Aorta (tissue), 5 donors: ENCODE results near the gene COLEC11. TPM values are rescaled to one million over a fixed set of nuclear protein-coding genes. Genes with fewer than 3 reads are reported as not detected.
"Not testable (repeated sequence)": the region's sequence is repeated elsewhere in the genome, so short reads cannot be mapped to it uniquely, and the experiment has no call there.

ENCODE experiments used
- ATAC-seq: fragments of 200-7000 bp; cut with Tn5 transposase; one replicate; pipeline ENCODE4 v1.9.1; 2022; ENCODE audit warnings: moderate library complexity; ENCODE audit not compliant: low FRiP score
- DNase-seq, 2 donors: peaks; one replicate each; pipeline ENCODE4 v3.0.0-alpha.2; 2020
- H3K27ac ChIP-seq, 2 donors: one replicate each; pipeline ENCODE4 v1.5.1; 2013; ENCODE audit warnings: low read length in 2 of 2, mild to moderate bottlenecking in 2 of 2, moderate library complexity in 2 of 2, control low read depth in 1 of 2, inconsistent platforms in 1 of 2, low read depth in 1 of 2
- H3K27me3 ChIP-seq, 2 donors: one replicate each; pipeline ENCODE4 v1.6.1; 2013; ENCODE audit warnings: control low read depth in 1 of 2, low read length in 1 of 2, mild to moderate bottlenecking in 1 of 2, moderate library complexity in 1 of 2; ENCODE audit not compliant: insufficient read depth in 2 of 2, control insufficient read depth in 1 of 2
- H3K36me3 ChIP-seq, 2 donors: one replicate each; pipeline ENCODE4 v1.6.1; 2013; ENCODE audit warnings: control low read depth in 1 of 2, low read length in 1 of 2, mild to moderate bottlenecking in 1 of 2; ENCODE audit not compliant: insufficient read depth in 2 of 2, control insufficient read depth in 1 of 2
- H3K4me1 ChIP-seq, 2 donors: one replicate each; pipeline ENCODE4 v1.6.1; 2013; ENCODE audit warnings: low read length in 2 of 2, control low read depth in 1 of 2, mild to moderate bottlenecking in 1 of 2, moderate library complexity in 1 of 2; ENCODE audit not compliant: insufficient read depth in 2 of 2, control insufficient read depth in 1 of 2
- H3K4me3 ChIP-seq, 2 donors: one replicate each; pipeline ENCODE4 v1.5.1; 2013; ENCODE audit warnings: low read length in 2 of 2, control low read depth in 1 of 2, mild to moderate bottlenecking in 1 of 2
- H3K9me3 ChIP-seq: one replicate; pipeline ENCODE4 v1.6.1; 2013; ENCODE audit warnings: mild to moderate bottlenecking, low read length; ENCODE audit not compliant: control insufficient read depth
- WGBS, 2 donors: extraction: QIAGEN DNeasy Blood & Tissue Kit; methylation state at CpG; one replicate each; pipeline ENCODE4 v1.1.7; 2013; 5-methylcytosine and 5-hydroxymethylcytosine counted together
- intact Hi-C, 2 donors: fragments of 100-400 bp; cut with DNase I; formaldehyde crosslinking; loops; one replicate each; pipeline versions ENCODE4 v1.14.2 to v1.15.0; 2022
- polyA plus RNA-seq, 2 donors: library from polyadenylated mRNA; stranded (reverse); fragments of 200-250 nt; gene quantifications; one replicate each; pipeline ENCODE4 v1.2.3, GENCODE V29; 2013
- total RNA-seq, 2 donors: library from RNA; stranded (reverse); fragmentation: NEBNext Ultra II Directional; extraction: Animal tissue kit (Norgen Biotek cat#: 25700); gene quantifications; one replicate each; pipeline ENCODE4 v1.2.1, GENCODE V29; 2021
- donor health status: healthy with polysubstance abuse.
- donor health status: Bipolar disorder and iron deficiency.
- donor health status: DM: no; HTN: no; CAD: no.
- donor health status: DM: no; HTN: no; CAD: no.
- donor health status: DM: yes; HTN: yes; CAD: no.

Gene COLEC11
- total and polyA plus RNA-seq, 4 donors: 1.4 to 33.2 (median 16.5) TPM

DNA sequence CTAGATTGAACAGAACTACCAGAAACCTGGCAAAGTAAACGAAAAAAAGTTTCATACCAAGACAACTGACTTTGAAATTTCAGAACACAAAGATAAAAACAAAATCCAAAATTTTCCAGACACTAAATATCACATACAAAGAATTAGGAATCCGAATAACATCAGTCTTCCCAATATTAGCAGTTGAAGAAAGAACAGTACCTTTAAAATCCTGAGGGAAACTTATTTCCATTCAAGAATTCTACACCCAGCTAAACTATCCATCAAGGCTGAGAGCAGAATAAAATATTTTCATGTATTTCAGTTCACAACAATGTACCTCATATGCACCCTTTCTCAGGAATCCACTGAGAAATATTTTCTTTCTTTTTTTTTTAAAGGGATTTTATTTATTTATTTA lies 19.8 kb downstream of the COLEC11 start:
- H3K27ac ChIP-seq, ATAC-seq, H3K27me3 ChIP-seq, H3K36me3 ChIP-seq, H3K4me1 ChIP-seq, H3K4me3 ChIP-seq, intact Hi-C loops, DNase-seq, H3K9me3 ChIP-seq: not testable (repeated sequence)
- 80 to 85% methylated on average over 2 of the region's 2 CpGs for WGBS, 2 donors

DNA sequence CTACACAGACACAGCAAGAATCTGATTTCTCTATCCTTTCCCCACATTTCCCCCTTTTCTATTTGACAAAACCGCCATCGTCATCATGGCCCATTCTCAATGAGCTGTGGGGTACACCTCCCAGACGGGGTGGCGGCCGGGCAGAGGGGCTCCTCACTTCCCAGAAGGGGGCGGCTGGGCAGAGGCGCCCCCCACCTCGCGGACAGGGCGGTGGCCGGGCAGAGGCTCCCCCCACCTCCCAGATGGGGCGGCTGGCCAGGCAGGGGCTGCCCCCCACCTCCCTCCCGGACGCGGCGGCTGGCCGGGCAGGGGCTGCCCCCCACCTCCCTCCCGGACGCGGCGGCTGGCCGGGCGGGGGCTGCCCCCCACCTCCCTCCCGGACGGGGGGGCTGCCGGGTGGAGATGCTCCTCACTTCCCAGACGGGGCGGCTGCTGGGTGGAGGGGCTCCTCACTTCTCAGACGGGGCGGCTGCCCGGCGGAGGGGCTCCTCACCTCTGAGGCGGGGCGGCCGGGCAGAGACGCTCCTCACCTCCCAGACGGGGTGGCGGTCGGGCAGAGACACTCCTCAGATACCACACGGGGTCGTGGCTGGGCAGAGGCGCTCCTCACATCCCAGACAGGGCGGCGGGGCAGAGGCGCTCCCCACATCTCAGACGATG lies 20.8 kb downstream of the COLEC11 start:
- H3K27ac ChIP-seq, H3K36me3 ChIP-seq, H3K4me3 ChIP-seq, H3K9me3 ChIP-seq, H3K4me1 ChIP-seq, intact Hi-C loops, ATAC-seq, H3K27me3 ChIP-seq: not testable (repeated sequence)
- peak in 1 of 2 donors; percentile 24 for DNase-seq
- 94 to 97% methylated on average over 41 to 46 of the region's 46 CpGs for WGBS, 2 donors

DNA sequence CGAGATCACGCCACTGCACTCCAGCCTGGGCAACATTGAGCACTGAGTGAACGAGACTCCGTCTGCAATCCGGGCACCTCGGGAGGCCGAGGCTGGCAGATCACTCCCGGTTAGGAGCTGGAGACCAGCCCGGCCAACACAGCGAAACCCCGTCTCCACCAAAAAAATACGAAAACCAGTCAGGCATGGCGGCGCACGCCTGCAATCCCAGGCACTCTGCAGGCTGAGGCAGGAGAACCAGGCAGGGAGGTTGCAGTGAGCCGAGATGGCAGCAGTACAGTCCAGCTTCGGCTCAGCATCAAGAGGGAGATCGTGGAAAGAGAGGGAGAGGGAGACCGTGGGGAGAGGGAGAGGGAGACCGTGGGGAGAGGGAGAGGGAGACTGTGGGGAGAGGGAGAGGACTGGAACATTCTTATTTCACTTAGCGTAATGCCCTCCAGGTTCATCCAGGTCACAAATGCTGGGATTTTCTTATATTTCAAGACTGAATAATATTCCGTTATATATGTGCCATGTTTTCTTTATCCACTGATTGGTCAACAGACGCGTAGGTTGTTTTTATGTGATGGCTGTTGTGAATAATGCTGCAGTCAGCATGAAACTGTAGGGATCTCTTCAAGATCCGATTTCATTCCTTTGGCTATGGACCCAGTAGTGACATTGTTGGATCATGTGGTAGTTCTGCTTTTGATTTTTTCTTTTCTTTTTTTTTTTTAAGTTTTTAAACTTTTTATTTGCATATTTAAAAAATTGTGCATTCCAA lies 21.7 kb downstream of the COLEC11 start:
- ATAC-seq, H3K27ac ChIP-seq, H3K9me3 ChIP-seq, H3K36me3 ChIP-seq, H3K27me3 ChIP-seq, intact Hi-C loops, H3K4me1 ChIP-seq, H3K4me3 ChIP-seq: not testable (repeated sequence)
- 96 to 99% methylated on average over 24 to 25 of the region's 25 CpGs for WGBS, 2 donors
- peak in 1 of 2 donors; percentile 20 for DNase-seq

- Histone ChIP-seq H3K9me3 (peaks cover 1% of the 10 kb centered on the region), H3K4me3 (no peak overlapping the region), H3K27ac (no peak overlapping the region), H3K27me3 (no peaks in the 10 kb centered on the region), H3K4me1 (no peaks in the 10 kb centered on the region), H3K36me3 (no peaks in the 10 kb centered on the region)
- no peak for ATAC-seq
- intact Hi-C loops: no loop called here
- 95 to 96% methylated on average over 21 of the region's 21 CpGs for WGBS, 2 donors
- peak in 1 of 2 donors; percentile 39 for DNase-seq
Observed at GRCh38 chr2:3617198-3617890, 22.4 kb downstream of the COLEC11 start.

GRCh38 chr2:3618367-3618766 lies 23.5 kb downstream of the COLEC11 start:
- Histone ChIP-seq H3K27me3 (no peaks in the 10 kb centered on the region), H3K4me1 (no peaks in the 10 kb centered on the region), H3K36me3 (no peaks in the 10 kb centered on the region), H3K9me3 (peaks cover 1% of the 10 kb centered on the region), H3K27ac (no peak overlapping the region), H3K4me3 (no peak overlapping the region)
- ATAC-seq (no peak), DNase-seq (no peak)
- intact Hi-C loops: no loop called here

GRCh38 chr2:3619033-3619432 lies 24.1 kb downstream of the COLEC11 start:
- intact Hi-C loops: no loop called here
- ATAC-seq (no peak), DNase-seq (no peak)
- WGBS, 2 donors: 88 to 98% methylated on average over 2 of the region's 2 CpGs
- no peak overlapping the region for H3K4me3 ChIP-seq
- H3K9me3 ChIP-seq: peaks cover 2% of the 10 kb centered on the region
- no peaks in the 10 kb centered on the region for H3K36me3 ChIP-seq
- H3K27me3 ChIP-seq: no peaks in the 10 kb centered on the region
- H3K4me1 ChIP-seq: no peaks in the 10 kb centered on the region
- H3K27ac ChIP-seq: no peak overlapping the region

DNA sequence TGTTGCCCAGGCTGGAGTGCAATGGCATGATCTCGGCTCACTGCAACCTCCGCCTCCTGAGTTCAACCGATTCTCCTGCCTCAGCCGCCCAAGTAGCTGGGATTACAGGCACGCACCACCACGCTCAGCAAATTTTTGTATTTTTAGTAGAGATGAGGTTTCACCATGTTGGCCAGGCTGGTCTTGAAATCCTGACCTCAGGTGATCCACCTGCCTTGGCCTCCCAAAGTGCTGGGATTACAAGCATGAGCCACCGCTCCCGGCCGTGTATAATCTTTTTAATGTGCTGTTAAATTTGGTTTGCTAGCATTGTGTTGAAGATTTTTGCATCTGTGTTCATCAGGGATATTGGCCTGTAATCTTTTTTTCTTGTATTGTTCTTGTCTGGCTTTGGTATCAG lies 24.7 kb downstream of the COLEC11 start:
- intact Hi-C loops, H3K4me1 ChIP-seq, ATAC-seq, H3K27me3 ChIP-seq, H3K36me3 ChIP-seq, H3K9me3 ChIP-seq, H3K4me3 ChIP-seq, H3K27ac ChIP-seq, DNase-seq: not testable (repeated sequence)
- 97 to 98% methylated on average over 9 of the region's 9 CpGs for WGBS, 2 donors

- DNase-seq (no peak), ATAC-seq (no peak)
- H3K27me3 ChIP-seq: no peaks in the 10 kb centered on the region
- H3K36me3 ChIP-seq: no peaks in the 10 kb centered on the region
- intact Hi-C loops: no loop called here
- no peaks in the 10 kb centered on the region for H3K4me1 ChIP-seq
- peaks cover 3% of the 10 kb centered on the region for H3K9me3 ChIP-seq
- no peak overlapping the region for H3K27ac ChIP-seq
- H3K4me3 ChIP-seq: no peak overlapping the region
- WGBS, 2 donors: 22 to 32% methylated on average over 5 of the region's 5 CpGs
Observed at GRCh38 chr2:3620834-3621233, 25.9 kb downstream of the COLEC11 start.
